IMR-90 (cell line): Measurements from ENCODE around the gene LDLRAD3. TPM values are rescaled to one million over a fixed set of nuclear protein-coding genes. Genes with fewer than 3 reads are reported as not detected.

ENCODE experiments used
- ATAC-seq: fragments of 200-7000 bp; cut with Tn5 transposase; 2 replicates; pipeline ENCODE4 v1.9.1; 2020; ENCODE audit warnings: low read depth, mild to moderate bottlenecking, moderate library complexity
- BruUV-seq: library from RNA; stranded (reverse); fragments of 400-500 nt; replicated peaks from 2 replicates; lab custom pipeline; 2021; lab: Mats Ljungman, UMichigan
- CTCF ChIA-PET: fragments of 300-600 bp; formaldehyde crosslinking; extraction: SDS; loops from one replicate; lab custom pipeline; 2021; ENCODE audit warnings: antibody characterized with exemption; lab: Yijun Ruan, JAX
- POLR2A ChIA-PET: fragments of 300-600 bp; sonication (Branson Sonifier 250); formaldehyde crosslinking; loops from one replicate; lab custom pipeline; 2022; ENCODE audit warnings: antibody characterized with exemption; ENCODE audit not compliant: unreplicated experiment; lab: Charles Lee
- DNase-seq: peaks from one replicate; pipeline ENCODE4 v3.0.0; 2013
- H2AFZ ChIP-seq: replicated peaks from 2 replicates; pipeline ENCODE3; 2013; ENCODE audit warnings: low read length, mild to moderate bottlenecking; ENCODE audit not compliant: poor library complexity
- H2AK5ac ChIP-seq: 2 replicates; pipeline ENCODE4 v1.6.1; 2013; ENCODE audit warnings: low read depth, low read length, inconsistent platforms
- H2AK9ac ChIP-seq: replicated peaks from 2 replicates; pipeline ENCODE3; 2013; ENCODE audit warnings: mild to moderate bottlenecking, low read depth, low read length, moderate library complexity; ENCODE audit not compliant: poor library complexity
- H2BK120ac ChIP-seq: 2 replicates; pipeline ENCODE4 v1.6.1; 2013; ENCODE audit warnings: low read depth, low read length, inconsistent platforms
- H2BK15ac ChIP-seq: 3 replicates; pipeline ENCODE4 v1.6.1; 2013; ENCODE audit warnings: low read depth, low read length, inconsistent platforms
- H2BK20ac ChIP-seq: 2 replicates; pipeline ENCODE4 v1.6.1; 2013; ENCODE audit warnings: low read depth, mild to moderate bottlenecking, inconsistent platforms, low read length, moderate library complexity
- H2BK5ac ChIP-seq: 2 replicates; pipeline ENCODE4 v1.6.1; 2013; ENCODE audit warnings: mild to moderate bottlenecking, low read depth, low read length, inconsistent platforms; ENCODE audit not compliant: poor library complexity, severe bottlenecking
- H3K14ac ChIP-seq: replicated peaks from 2 replicates; pipeline ENCODE4 v1.6.1; 2013; ENCODE audit warnings: low read depth, low read length, inconsistent platforms
- H3K18ac ChIP-seq: 2 replicates; pipeline ENCODE4 v1.6.1; 2013; ENCODE audit warnings: low read depth, low read length, control low read depth
- H3K23ac ChIP-seq: 2 replicates; pipeline ENCODE4 v1.6.1; 2013; ENCODE audit warnings: low read depth, low read length, inconsistent platforms
- H3K27ac ChIP-seq: 2 replicates; pipeline ENCODE4 v1.5.1; 2013; ENCODE audit warnings: mild to moderate bottlenecking, control low read depth, low read length; ENCODE audit not compliant: insufficient read depth
- H3K27me3 ChIP-seq: 2 replicates; pipeline ENCODE4 v1.6.1; 2013; ENCODE audit warnings: low read length; ENCODE audit not compliant: control insufficient read depth, insufficient read depth
- H3K36me3 ChIP-seq: 2 replicates; pipeline ENCODE4 v1.6.1; 2013; ENCODE audit warnings: low read length, mixed read lengths; ENCODE audit not compliant: control insufficient read depth, insufficient read depth
- H3K4ac ChIP-seq: 2 replicates; pipeline ENCODE4 v1.6.1; 2013; ENCODE audit warnings: low read depth, low read length, inconsistent platforms
- H3K4me1 ChIP-seq: 2 replicates; pipeline ENCODE4 v1.6.1; 2013; ENCODE audit warnings: low read length, mixed read lengths; ENCODE audit not compliant: control insufficient read depth, insufficient read depth
- H3K4me2 ChIP-seq: 2 replicates; pipeline ENCODE4 v1.6.1; 2013; ENCODE audit warnings: low read depth, mild to moderate bottlenecking, control low read depth, low read length, moderate library complexity
- H3K4me3 ChIP-seq: 2 replicates; pipeline ENCODE4 v1.5.1; 2013; ENCODE audit warnings: low read depth, mild to moderate bottlenecking, control low read depth, low read length, moderate library complexity; ENCODE audit not compliant: insufficient read depth
- H3K56ac ChIP-seq: 2 replicates; pipeline ENCODE4 v1.6.1; 2013; ENCODE audit warnings: low read length, inconsistent platforms; ENCODE audit not compliant: insufficient read depth; ENCODE audit errors: extremely low read depth
- H3K79me1 ChIP-seq, 2 experiments: 2 replicates each; pipeline ENCODE4 v1.6.1; 2013; ENCODE audit warnings: low read length in 2 of 2, inconsistent platforms in 1 of 2, low read depth in 1 of 2
- H3K9ac ChIP-seq: 2 replicates; pipeline ENCODE4 v1.6.1; 2013; ENCODE audit warnings: low read depth, low read length, control low read depth
- H3K9me1 ChIP-seq: 2 replicates; pipeline ENCODE4 v1.6.1; 2013; ENCODE audit warnings: low read length, inconsistent platforms; ENCODE audit not compliant: insufficient read depth
- H3K9me3 ChIP-seq: 2 replicates; pipeline ENCODE4 v1.6.1; 2013; ENCODE audit warnings: low read length; ENCODE audit not compliant: control insufficient read depth, insufficient read depth
- H4K20me1 ChIP-seq: 2 replicates; pipeline ENCODE4 v1.6.1; 2013; ENCODE audit warnings: low read length, inconsistent platforms; ENCODE audit not compliant: insufficient read depth
- H4K5ac ChIP-seq: 2 replicates; pipeline ENCODE4 v1.6.1; 2013; ENCODE audit warnings: mild to moderate bottlenecking, low read depth, low read length, control low read depth
- H4K8ac ChIP-seq, 2 experiments: 2 replicates each; pipeline ENCODE4 v1.6.1; 2013; ENCODE audit warnings: low read depth in 2 of 2, low read length in 2 of 2, control low read depth in 1 of 2, inconsistent platforms in 1 of 2
- H4K91ac ChIP-seq: 2 replicates; pipeline ENCODE4 v1.6.1; 2013; ENCODE audit warnings: low read depth, low read length, inconsistent platforms; ENCODE audit not compliant: insufficient read depth
- BHLHE40 ChIP-seq: fragments of 150-350 bp; IDR thresholded peaks from 2 replicates; pipeline ENCODE4 v1.6.1; 2016; ENCODE audit warnings: mild to moderate bottlenecking, low read depth, low read length
- CEBPB ChIP-seq: IDR thresholded peaks from 2 replicates; pipeline ENCODE4 v1.6.1; 2012; ENCODE audit warnings: low read depth, low read length, improper control_type of control experiment
- MXI1 ChIP-seq: IDR thresholded peaks from 2 replicates; pipeline ENCODE4 v1.6.1; 2012; ENCODE audit warnings: low read depth, mild to moderate bottlenecking, low read length, moderate library complexity, borderline replicate concordance
- WGBS, 2 experiments: methylation state at CpG; one replicate each; pipeline versions ENCODE4 v1.1.5 to v1.1.7; 2013; ENCODE audit warnings: missing lambda C conversion rate in 2 of 2; ENCODE audit not compliant: insufficient read length in 1 of 2; ENCODE audit errors: extremely low coverage in 2 of 2; 5-methylcytosine and 5-hydroxymethylcytosine counted together
- dilution Hi-C: fragments of 300-500 bp; cut with HindIII; formaldehyde crosslinking; loops from one replicate; pipeline ENCODE4 v1.14.3; 2018; ENCODE audit warnings: low sequenced_read_pairs; ENCODE audit not compliant: unreplicated experiment
- in situ Hi-C: fragments of 300-500 bp; cut with MboI; formaldehyde crosslinking; loops from 3 replicates; pipeline ENCODE4 v1.14.3; 2019; ENCODE audit warnings: low sequenced_read_pairs, inconsistent platforms, mixed read lengths
- intact Hi-C: fragments of 100-400 bp; cut with micrococcal nuclease; formaldehyde crosslinking; loops from 2 replicates; pipeline ENCODE4 v1.10.0; 2022
- polyA plus RNA-seq, 3 experiments: library from polyadenylated mRNA; depleted of rRNA; stranded (reverse); fragments of >200 nt; gene quantifications; 2 replicates each; pipeline ENCODE4 v1.2.3, GENCODE V29; 2012; ENCODE audit warnings: low replicate concordance in 1 of 3
- total RNA-seq: library from RNA; depleted of rRNA; stranded (reverse); fragments of >200 nt; gene quantifications from 2 replicates; pipeline ENCODE4 v1.2.3, GENCODE V29; 2012

Gene LDLRAD3
- total and polyA plus RNA-seq, 2 of the 4 experiments (the other 2 are of a cell fraction): 2.7 to 6.4 TPM

- CTCF ChIA-PET: interaction anchor here (0.6 to 0.8 kb wide), 3 partner anchors 208 to 573 kb away, joined by 3 to 8 read pairs (median 7); no protein-coding TSS in a partner anchor
- TF ChIP-seq CEBPB: peak; percentile 70
- TF ChIP-seq MXI1: no peak
- TF ChIP-seq BHLHE40: no peak
- ATAC-seq (peak; percentile 18), DNase-seq (peak; percentile 78)
- H3K9me3 ChIP-seq: no peaks in the 10 kb centered on the region
- H3K4me2 ChIP-seq: no peak overlapping the region
- no peak overlapping the region for H4K8ac ChIP-seq
- no peak overlapping the region for H2AK9ac ChIP-seq
- no peak overlapping the region for H2AFZ ChIP-seq
- peaks cover 22% of the 10 kb centered on the region for H3K4me1 ChIP-seq
- dilution Hi-C loops (no loop called here), in situ Hi-C loops (loop anchor here (10.0 kb wide), 1 partner anchor 234 kb away; no protein-coding TSS in a partner anchor), intact Hi-C loops (loop anchor here (5.0 to 10.0 kb wide), 3 partner anchors 89 to 414 kb away; partner anchors contain the start of genes FJX1 and LDLRAD3)
- POLR2A ChIA-PET: no interaction called here
- no peaks in the 10 kb centered on the region for H3K36me3 ChIP-seq
- no peaks in the 10 kb centered on the region for H3K27me3 ChIP-seq
- no TSS peak for BruUV-seq
- H2BK120ac ChIP-seq: no peak overlapping the region
- H3K4ac ChIP-seq: no peak overlapping the region
- H3K9ac ChIP-seq: no peak overlapping the region
- no peak overlapping the region for H3K18ac ChIP-seq
- no peak overlapping the region for H3K27ac ChIP-seq
- no peak overlapping the region for H3K23ac ChIP-seq
- H2BK20ac ChIP-seq: no peak overlapping the region
- H4K20me1 ChIP-seq: no peaks in the 10 kb centered on the region
- H3K4me3 ChIP-seq: no peak overlapping the region
- H2BK15ac ChIP-seq: no peak overlapping the region
- peaks cover 8% of the 10 kb centered on the region for H3K9me1 ChIP-seq
- no peak overlapping the region for H3K56ac ChIP-seq
- WGBS, 2 experiments: no CpG with 5 or more reads among the region's 1 CpG
- H2BK5ac ChIP-seq: no peak overlapping the region
- H2AK5ac ChIP-seq: no peak overlapping the region
- H3K14ac ChIP-seq: 0 out of 2 replicates have a peak overlapping the region, but pooled peaks have one; percentile 3
- no peak overlapping the region for H4K5ac ChIP-seq
- no peak overlapping the region for H4K91ac ChIP-seq
- peaks cover 4 to 31% of the 10 kb centered on the region in 2 experiments for H3K79me1 ChIP-seq
Observed at GRCh38 chr11:36030731-36031281, 86.9 kb downstream of the LDLRAD3 start.
